H1 (cell line): ENCODE data around the gene ZFP90. TPM values are rescaled to one million over a fixed set of nuclear protein-coding genes. Genes with fewer than 3 reads are reported as not detected.

ENCODE experiments used
- BACH1 ChIP-seq: IDR thresholded peaks from 2 replicates; pipeline ENCODE4 v1.6.1; 2012; ENCODE audit warnings: low read length, improper control_type of control experiment
- CBX8 ChIP-seq: fragments of 300-800, 300-1000 bp; sonication (generic); IDR thresholded peaks from 2 replicates; pipeline ENCODE4 v1.7.1; 2016; ENCODE audit warnings: low read depth, low read length, borderline replicate concordance
- GTF2F1 ChIP-seq: IDR thresholded peaks from 2 replicates; pipeline ENCODE4 v1.6.1; 2012; ENCODE audit warnings: low read depth, low read length, improper control_type of control experiment, borderline replicate concordance
- MAFK ChIP-seq: IDR thresholded peaks from 2 replicates; pipeline ENCODE4 v1.6.1; 2012; ENCODE audit warnings: low read depth, mild to moderate bottlenecking, improper control_type of control experiment, low read length
- POU5F1 ChIP-seq: IDR thresholded peaks from 2 replicates; pipeline ENCODE4 v1.6.1; 2011; ENCODE audit warnings: low read depth, mild to moderate bottlenecking, low read length, moderate library complexity
- TAF1 ChIP-seq: IDR thresholded peaks from 2 replicates; pipeline ENCODE4 v1.6.1; 2011; ENCODE audit warnings: mild to moderate bottlenecking, low read depth, low read length
- ZNF274 ChIP-seq: IDR thresholded peaks from 2 replicates; pipeline ENCODE4 v1.7.0; 2012; ENCODE audit warnings: low read length, borderline replicate concordance; ENCODE audit errors: extremely low read depth
- polyA plus RNA-seq, 7 experiments: library from polyadenylated mRNA; depleted of rRNA in 3 of 7; stranded (reverse) in 5 of 7; unstranded in 2 of 7; fragments of >200 nt in 5 of 7; fragments of 200-250 nt in 2 of 7; gene quantifications; 1 replicate in 5 of 7; 2 replicates in 1 of 7; 4 replicates in 1 of 7; pipeline versions ENCODE4 v1.2.1 to v1.2.3, GENCODE V29; 2011 to 2013; ENCODE audit warnings: missing spikeins in 2 of 7, mixed read lengths in 2 of 7
- total RNA-seq: library from RNA; stranded (reverse); fragmentation: NEBNext Ultra II Directional; extraction: Animal tissue kit (Norgen Biotek cat#: 25700); gene quantifications from 2 replicates; pipeline ENCODE4 v1.2.1, GENCODE V29; 2021
- TF ChIP-seq, protein P1 (sequence below): fragments of 300-600 bp; sonication (generic); IDR thresholded peaks from 2 replicates; pipeline ENCODE4 v1.7.1; 2012; ENCODE audit warnings: low read length, moderate library complexity, mild to moderate bottlenecking, inconsistent platforms; ENCODE audit not compliant: insufficient replicate concordance
- TF ChIP-seq, protein P2 (sequence below): IDR thresholded peaks from 2 replicates; pipeline ENCODE4 v1.6.1; 2011; ENCODE audit warnings: low read length, improper control_type of control experiment
- TF ChIP-seq, protein P3 (sequence below): IDR thresholded peaks from 2 replicates; pipeline ENCODE4 v1.6.1; 2011; ENCODE audit warnings: low read depth, mild to moderate bottlenecking, low read length; ENCODE audit not compliant: insufficient read depth

Gene ZFP90
- total and polyA plus RNA-seq, 2 of the 8 experiments (the other 6 are each of a cell fraction or from before 2014, with no cell fraction given): 10.3 to 19.1 TPM

- TF ChIP-seq, protein P1, sequence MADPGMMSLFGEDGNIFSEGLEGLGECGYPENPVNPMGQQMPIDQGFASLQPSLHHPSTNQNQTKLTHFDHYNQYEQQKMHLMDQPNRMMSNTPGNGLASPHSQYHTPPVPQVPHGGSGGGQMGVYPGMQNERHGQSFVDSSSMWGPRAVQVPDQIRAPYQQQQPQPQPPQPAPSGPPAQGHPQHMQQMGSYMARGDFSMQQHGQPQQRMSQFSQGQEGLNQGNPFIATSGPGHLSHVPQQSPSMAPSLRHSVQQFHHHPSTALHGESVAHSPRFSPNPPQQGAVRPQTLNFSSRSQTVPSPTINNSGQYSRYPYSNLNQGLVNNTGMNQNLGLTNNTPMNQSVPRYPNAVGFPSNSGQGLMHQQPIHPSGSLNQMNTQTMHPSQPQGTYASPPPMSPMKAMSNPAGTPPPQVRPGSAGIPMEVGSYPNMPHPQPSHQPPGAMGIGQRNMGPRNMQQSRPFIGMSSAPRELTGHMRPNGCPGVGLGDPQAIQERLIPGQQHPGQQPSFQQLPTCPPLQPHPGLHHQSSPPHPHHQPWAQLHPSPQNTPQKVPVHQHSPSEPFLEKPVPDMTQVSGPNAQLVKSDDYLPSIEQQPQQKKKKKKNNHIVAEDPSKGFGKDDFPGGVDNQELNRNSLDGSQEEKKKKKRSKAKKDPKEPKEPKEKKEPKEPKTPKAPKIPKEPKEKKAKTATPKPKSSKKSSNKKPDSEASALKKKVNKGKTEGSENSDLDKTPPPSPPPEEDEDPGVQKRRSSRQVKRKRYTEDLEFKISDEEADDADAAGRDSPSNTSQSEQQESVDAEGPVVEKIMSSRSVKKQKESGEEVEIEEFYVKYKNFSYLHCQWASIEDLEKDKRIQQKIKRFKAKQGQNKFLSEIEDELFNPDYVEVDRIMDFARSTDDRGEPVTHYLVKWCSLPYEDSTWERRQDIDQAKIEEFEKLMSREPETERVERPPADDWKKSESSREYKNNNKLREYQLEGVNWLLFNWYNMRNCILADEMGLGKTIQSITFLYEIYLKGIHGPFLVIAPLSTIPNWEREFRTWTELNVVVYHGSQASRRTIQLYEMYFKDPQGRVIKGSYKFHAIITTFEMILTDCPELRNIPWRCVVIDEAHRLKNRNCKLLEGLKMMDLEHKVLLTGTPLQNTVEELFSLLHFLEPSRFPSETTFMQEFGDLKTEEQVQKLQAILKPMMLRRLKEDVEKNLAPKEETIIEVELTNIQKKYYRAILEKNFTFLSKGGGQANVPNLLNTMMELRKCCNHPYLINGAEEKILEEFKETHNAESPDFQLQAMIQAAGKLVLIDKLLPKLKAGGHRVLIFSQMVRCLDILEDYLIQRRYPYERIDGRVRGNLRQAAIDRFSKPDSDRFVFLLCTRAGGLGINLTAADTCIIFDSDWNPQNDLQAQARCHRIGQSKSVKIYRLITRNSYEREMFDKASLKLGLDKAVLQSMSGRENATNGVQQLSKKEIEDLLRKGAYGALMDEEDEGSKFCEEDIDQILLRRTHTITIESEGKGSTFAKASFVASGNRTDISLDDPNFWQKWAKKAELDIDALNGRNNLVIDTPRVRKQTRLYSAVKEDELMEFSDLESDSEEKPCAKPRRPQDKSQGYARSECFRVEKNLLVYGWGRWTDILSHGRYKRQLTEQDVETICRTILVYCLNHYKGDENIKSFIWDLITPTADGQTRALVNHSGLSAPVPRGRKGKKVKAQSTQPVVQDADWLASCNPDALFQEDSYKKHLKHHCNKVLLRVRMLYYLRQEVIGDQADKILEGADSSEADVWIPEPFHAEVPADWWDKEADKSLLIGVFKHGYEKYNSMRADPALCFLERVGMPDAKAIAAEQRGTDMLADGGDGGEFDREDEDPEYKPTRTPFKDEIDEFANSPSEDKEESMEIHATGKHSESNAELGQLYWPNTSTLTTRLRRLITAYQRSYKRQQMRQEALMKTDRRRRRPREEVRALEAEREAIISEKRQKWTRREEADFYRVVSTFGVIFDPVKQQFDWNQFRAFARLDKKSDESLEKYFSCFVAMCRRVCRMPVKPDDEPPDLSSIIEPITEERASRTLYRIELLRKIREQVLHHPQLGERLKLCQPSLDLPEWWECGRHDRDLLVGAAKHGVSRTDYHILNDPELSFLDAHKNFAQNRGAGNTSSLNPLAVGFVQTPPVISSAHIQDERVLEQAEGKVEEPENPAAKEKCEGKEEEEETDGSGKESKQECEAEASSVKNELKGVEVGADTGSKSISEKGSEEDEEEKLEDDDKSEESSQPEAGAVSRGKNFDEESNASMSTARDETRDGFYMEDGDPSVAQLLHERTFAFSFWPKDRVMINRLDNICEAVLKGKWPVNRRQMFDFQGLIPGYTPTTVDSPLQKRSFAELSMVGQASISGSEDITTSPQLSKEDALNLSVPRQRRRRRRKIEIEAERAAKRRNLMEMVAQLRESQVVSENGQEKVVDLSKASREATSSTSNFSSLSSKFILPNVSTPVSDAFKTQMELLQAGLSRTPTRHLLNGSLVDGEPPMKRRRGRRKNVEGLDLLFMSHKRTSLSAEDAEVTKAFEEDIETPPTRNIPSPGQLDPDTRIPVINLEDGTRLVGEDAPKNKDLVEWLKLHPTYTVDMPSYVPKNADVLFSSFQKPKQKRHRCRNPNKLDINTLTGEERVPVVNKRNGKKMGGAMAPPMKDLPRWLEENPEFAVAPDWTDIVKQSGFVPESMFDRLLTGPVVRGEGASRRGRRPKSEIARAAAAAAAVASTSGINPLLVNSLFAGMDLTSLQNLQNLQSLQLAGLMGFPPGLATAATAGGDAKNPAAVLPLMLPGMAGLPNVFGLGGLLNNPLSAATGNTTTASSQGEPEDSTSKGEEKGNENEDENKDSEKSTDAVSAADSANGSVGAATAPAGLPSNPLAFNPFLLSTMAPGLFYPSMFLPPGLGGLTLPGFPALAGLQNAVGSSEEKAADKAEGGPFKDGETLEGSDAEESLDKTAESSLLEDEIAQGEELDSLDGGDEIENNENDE: no peak
- no peak for TF ChIP-seq TAF1
- TF ChIP-seq, protein P2, sequence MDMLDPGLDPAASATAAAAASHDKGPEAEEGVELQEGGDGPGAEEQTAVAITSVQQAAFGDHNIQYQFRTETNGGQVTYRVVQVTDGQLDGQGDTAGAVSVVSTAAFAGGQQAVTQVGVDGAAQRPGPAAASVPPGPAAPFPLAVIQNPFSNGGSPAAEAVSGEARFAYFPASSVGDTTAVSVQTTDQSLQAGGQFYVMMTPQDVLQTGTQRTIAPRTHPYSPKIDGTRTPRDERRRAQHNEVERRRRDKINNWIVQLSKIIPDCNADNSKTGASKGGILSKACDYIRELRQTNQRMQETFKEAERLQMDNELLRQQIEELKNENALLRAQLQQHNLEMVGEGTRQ: no peak
- TF ChIP-seq, protein P3, sequence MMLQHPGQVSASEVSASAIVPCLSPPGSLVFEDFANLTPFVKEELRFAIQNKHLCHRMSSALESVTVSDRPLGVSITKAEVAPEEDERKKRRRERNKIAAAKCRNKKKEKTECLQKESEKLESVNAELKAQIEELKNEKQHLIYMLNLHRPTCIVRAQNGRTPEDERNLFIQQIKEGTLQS: no peak
- no peak for TF ChIP-seq MAFK
- no peak for TF ChIP-seq BACH1
- TF ChIP-seq CBX8: no peak
- no peak for TF ChIP-seq POU5F1
- no peak for TF ChIP-seq ZNF274
- TF ChIP-seq GTF2F1: no peak
Observed at GRCh38 chr16:68503334-68503733, 35.8 kb upstream of the ZFP90 start (continued).
